Measurements from ENCODE around the gene C17orf50.

C17orf50 gene

DNA sequence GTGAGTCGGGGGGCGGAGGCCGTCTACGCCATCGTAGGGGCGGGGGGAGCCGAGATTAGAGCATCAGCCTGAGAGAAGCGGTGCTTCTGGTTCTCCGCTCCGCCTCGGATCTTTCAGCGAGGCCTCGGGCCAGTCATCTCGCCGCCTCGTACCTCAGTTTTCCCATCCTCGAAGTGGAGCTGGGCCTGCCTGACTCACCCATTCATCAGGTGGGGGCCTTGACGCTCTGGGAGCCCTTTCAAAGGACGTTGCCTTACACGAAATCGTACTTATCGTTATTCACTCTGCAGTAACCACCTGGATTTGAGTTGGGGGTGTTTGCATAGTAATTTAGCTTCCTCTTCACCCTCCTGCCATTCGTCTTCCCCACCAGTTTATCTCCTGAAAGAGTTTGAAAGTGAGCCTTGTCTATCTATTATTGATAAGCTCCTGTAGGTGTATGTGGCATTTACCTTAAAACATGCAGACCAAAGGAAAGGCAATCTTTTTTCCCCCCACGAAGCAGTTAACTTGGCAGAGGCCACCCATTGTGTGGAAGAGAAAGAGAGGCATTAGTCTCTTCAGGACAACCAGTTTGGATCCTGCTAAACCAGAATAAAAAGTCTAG, 49.3 kb downstream of the C17orf50 start:
- TF ChIP-seq TAF1 (IDR thresholded peaks at IDR 0.05; ENCODE audit: borderline replicate concordance, insufficient read depth, low read length) (no peak), POLR2AphosphoS5 (IDR thresholded peaks at IDR 0.05; ENCODE audit: low read depth, low read length) (no peak; the same call in 1 of the 2 replicates), SIN3A (IDR thresholded peaks at IDR 0.05; ENCODE audit: borderline replicate concordance, insufficient read depth, low read length) (no peak), FOXP2 (optimal IDR thresholded peaks at IDR 0.05; ENCODE audit: borderline replicate concordance, extremely low read depth, extremely low read length, insufficient read depth) (no peak)
- TF ChIP-seq, protein P1, sequence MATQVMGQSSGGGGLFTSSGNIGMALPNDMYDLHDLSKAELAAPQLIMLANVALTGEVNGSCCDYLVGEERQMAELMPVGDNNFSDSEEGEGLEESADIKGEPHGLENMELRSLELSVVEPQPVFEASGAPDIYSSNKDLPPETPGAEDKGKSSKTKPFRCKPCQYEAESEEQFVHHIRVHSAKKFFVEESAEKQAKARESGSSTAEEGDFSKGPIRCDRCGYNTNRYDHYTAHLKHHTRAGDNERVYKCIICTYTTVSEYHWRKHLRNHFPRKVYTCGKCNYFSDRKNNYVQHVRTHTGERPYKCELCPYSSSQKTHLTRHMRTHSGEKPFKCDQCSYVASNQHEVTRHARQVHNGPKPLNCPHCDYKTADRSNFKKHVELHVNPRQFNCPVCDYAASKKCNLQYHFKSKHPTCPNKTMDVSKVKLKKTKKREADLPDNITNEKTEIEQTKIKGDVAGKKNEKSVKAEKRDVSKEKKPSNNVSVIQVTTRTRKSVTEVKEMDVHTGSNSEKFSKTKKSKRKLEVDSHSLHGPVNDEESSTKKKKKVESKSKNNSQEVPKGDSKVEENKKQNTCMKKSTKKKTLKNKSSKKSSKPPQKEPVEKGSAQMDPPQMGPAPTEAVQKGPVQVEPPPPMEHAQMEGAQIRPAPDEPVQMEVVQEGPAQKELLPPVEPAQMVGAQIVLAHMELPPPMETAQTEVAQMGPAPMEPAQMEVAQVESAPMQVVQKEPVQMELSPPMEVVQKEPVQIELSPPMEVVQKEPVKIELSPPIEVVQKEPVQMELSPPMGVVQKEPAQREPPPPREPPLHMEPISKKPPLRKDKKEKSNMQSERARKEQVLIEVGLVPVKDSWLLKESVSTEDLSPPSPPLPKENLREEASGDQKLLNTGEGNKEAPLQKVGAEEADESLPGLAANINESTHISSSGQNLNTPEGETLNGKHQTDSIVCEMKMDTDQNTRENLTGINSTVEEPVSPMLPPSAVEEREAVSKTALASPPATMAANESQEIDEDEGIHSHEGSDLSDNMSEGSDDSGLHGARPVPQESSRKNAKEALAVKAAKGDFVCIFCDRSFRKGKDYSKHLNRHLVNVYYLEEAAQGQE (IDR thresholded peaks at IDR 0.05; ENCODE audit: insufficient read depth in 1 of 2, low read depth in 2 of 2, low read length in 2 of 2): no peak

DNA sequence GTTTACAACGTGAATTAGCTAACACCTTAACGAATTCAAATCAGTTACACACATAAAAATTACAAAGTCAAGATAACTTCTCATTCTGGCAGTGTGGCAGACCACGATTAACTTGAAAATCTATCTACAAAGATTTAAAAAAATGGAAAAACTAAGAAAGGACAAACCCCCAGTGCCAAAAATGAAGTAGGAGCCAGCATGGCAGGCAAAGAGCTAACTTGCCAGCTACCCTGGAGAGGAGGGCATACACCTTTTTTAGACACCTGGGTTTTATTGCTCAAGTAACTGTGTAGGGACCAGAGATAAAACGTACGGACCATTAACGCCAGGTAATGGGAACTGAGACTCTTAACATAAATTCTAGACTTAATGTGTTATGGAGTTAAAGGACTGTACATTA, 51.1 kb downstream of the C17orf50 start:
- no peak for TF ChIP-seq FOXP2 (optimal IDR thresholded peaks at IDR 0.05; ENCODE audit: borderline replicate concordance, extremely low read depth, extremely low read length, insufficient read depth)
- TF ChIP-seq TAF1 (IDR thresholded peaks at IDR 0.05; ENCODE audit: borderline replicate concordance, insufficient read depth, low read length): no peak
- no peak for TF ChIP-seq SIN3A (IDR thresholded peaks at IDR 0.05; ENCODE audit: borderline replicate concordance, insufficient read depth, low read length)
- TF ChIP-seq POLR2AphosphoS5 (IDR thresholded peaks at IDR 0.05; ENCODE audit: low read depth, low read length): no peak
- TF ChIP-seq, protein P1 (IDR thresholded peaks at IDR 0.05; ENCODE audit: insufficient read depth in 1 of 2, low read depth in 2 of 2, low read length in 2 of 2): no peak

DNA sequence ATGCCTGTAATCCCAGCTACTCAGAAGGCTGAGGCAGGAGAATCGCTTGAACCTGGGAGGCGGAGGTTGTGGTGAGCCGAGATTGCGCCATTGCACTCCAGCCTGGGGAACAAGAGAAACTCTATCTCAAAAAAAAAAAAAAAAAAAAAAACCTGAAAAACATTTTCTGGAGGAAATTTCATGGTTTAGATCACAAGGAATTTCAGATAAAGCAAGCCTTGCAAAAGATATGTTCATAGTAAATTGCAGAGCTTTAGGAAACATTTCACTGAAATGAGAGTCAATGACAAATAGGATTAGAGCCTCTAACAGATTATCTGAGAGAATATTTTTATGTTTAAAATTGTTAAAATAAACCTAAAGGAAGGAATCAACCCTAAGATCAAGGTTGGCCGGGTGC, 51.8 kb downstream of the C17orf50 start:
- no peak for TF ChIP-seq TAF1 (IDR thresholded peaks at IDR 0.05; ENCODE audit: borderline replicate concordance, insufficient read depth, low read length)
- TF ChIP-seq POLR2AphosphoS5 (IDR thresholded peaks at IDR 0.05; ENCODE audit: low read depth, low read length): no peak
- TF ChIP-seq SIN3A (IDR thresholded peaks at IDR 0.05; ENCODE audit: borderline replicate concordance, insufficient read depth, low read length): no peak
- TF ChIP-seq, protein P1 (IDR thresholded peaks at IDR 0.05; ENCODE audit: insufficient read depth in 1 of 2, low read depth in 2 of 2, low read length in 2 of 2): no peak
- no peak for TF ChIP-seq FOXP2 (optimal IDR thresholded peaks at IDR 0.05; ENCODE audit: borderline replicate concordance, extremely low read depth, extremely low read length, insufficient read depth)
